HG03066 (cell line): ENCODE data around the gene LRRC71.

Experiments used
- ATAC-seq: cut with Tn5 transposase; IDR thresholded peaks from one replicate; pipeline ENCODE4 v1.9.1; 2021; ENCODE audit warnings: low read depth; ENCODE audit not compliant: unreplicated experiment

LRRC71 gene

GRCh38 chr1:156889802-156890580 is 30.4 kb upstream of the LRRC71 start:
- no peak for ATAC-seq

- ATAC-seq = no peak
Observed at GRCh38 chr1:156892190-156893047, 28.0 kb upstream of the LRRC71 start.

GRCh38 chr1:156893048-156893953 is 27.1 kb upstream of the LRRC71 start, which contains the start of gene PEAR1:
PEAR1 (plus strand) TSS chr1:156893718; CDS start chr1:156903927, 10,209 bp downstream.
- no peak for ATAC-seq

- ATAC-seq = no peak
Observed at GRCh38 chr1:156894001-156894400, 26.4 kb upstream of the LRRC71 start.

- no peak for ATAC-seq
Observed at GRCh38 chr1:156894711-156895454, 25.5 kb upstream of the LRRC71 start.

- no peak for ATAC-seq
Observed at GRCh38 chr1:156895455-156895812, 25.0 kb upstream of the LRRC71 start.

GRCh38 chr1:156895927-156896326 is 24.5 kb upstream of the LRRC71 start:
- no peak for ATAC-seq

GRCh38 chr1:156896490-156897033 is 23.9 kb upstream of the LRRC71 start:
- ATAC-seq = no peak

GRCh38 chr1:156897078-156897825 is 23.2 kb upstream of the LRRC71 start:
- no peak for ATAC-seq

GRCh38 chr1:156898161-156898566 is 22.3 kb upstream of the LRRC71 start:
- no peak for ATAC-seq

- no peak for ATAC-seq
Observed at GRCh38 chr1:156898971-156899664, 21.3 kb upstream of the LRRC71 start.

- no peak for ATAC-seq
Observed at GRCh38 chr1:156899956-156900718, 20.3 kb upstream of the LRRC71 start.

GRCh38 chr1:156900896-156901589 is 19.4 kb upstream of the LRRC71 start:
- no peak for ATAC-seq

- ATAC-seq = no peak
Observed at GRCh38 chr1:156901590-156901900, 18.9 kb upstream of the LRRC71 start.

GRCh38 chr1:156901966-156902915 is 18.2 kb upstream of the LRRC71 start:
- no peak for ATAC-seq
